ENCODE measurements around the gene MTHFS. TPM values are rescaled to one million over a fixed set of nuclear protein-coding genes. Genes with fewer than 3 reads are reported as not detected.

Gene MTHFS
- total and polyA plus RNA-seq, 11 donors = 5.7 to 45.5 (median 13.4) TPM

Other genes starting within 250 kb of the MTHFS start
- 10 to 100 TPM in 1 of 9 donors, 1 to 10 TPM in 3, under 1 TPM in 4, not detected in 1; 0.32 to 28.6 (median 0.99) TPM for gene BCL2A1, start 74.2 kb upstream of the MTHFS start, total RNA-seq
- 1 to 10 TPM in 1 of 2 donors, under 1 TPM in 1; 0.23 to 1.2 TPM for gene BCL2A1, start 74.2 kb upstream of the MTHFS start, polyA plus RNA-seq
- gene ZFAND6, start 162.7 kb upstream of the MTHFS start, total RNA-seq = 100 to 1,000 TPM in 2 of 9 donors, 10 to 100 TPM in 7; 67.4 to 105 (median 79.9) TPM
- gene ZFAND6, start 162.7 kb upstream of the MTHFS start, polyA plus RNA-seq = 10 to 100 TPM; 43.4 to 98.7 TPM